Naive thymus-derived CD8-positive, alpha-beta T cell (primary cell): ENCODE measurements around the gene CCR2. TPM values are rescaled to one million over a fixed set of nuclear protein-coding genes. Genes with fewer than 3 reads are reported as not detected.

Experiments used
- polyA plus RNA-seq, 3 donors: library from polyadenylated mRNA; unstranded; fragments of 300-500 nt; fragmentation: Illumina TruSeq; gene quantifications; one replicate each; pipeline ENCODE4 v1.2.3, GENCODE V29; 2021
- total RNA-seq, 8 experiments: library from RNA in 2 of 8; stranded (reverse) in 2 of 8; gene quantifications; one replicate each; pipeline ENCODE4 v1.2.3 and lab custom pipeline; 2021 to 2026

Gene CCR2
- total and polyA plus RNA-seq, 5 experiments from 2014 or later = 0.16 to 0.56 (median 0.42) TPM; not detected in 2

Other genes starting within 250 kb of the CCR2 start
- gene CCR1, start 145.8 kb upstream of the CCR2 start, total RNA-seq = under 1 TPM; 0.55 to 0.94 TPM
- 1 to 10 TPM in 1 of 3 donors, under 1 TPM in 1, not detected in 1; 0.11 to 2.0 TPM for gene CCR1, start 145.8 kb upstream of the CCR2 start, polyA plus RNA-seq
- not detected for gene CCR3, start 111.7 kb upstream of the CCR2 start, total RNA-seq
- not detected for gene CCR3, start 111.7 kb upstream of the CCR2 start, polyA plus RNA-seq
- under 1 TPM; 0.23 to 0.47 TPM for gene CCR5, start 16.8 kb downstream of the CCR2 start, total RNA-seq
- 1 to 10 TPM in 1 of 3 donors, under 1 TPM in 1, not detected in 1; 0.27 to 4.5 TPM for gene CCR5, start 16.8 kb downstream of the CCR2 start, polyA plus RNA-seq
- gene CCRL2, start 53.1 kb downstream of the CCR2 start, total RNA-seq = 1 to 10 TPM; 1.5 to 2.8 TPM
- gene CCRL2, start 53.1 kb downstream of the CCR2 start, polyA plus RNA-seq = 1 to 10 TPM in 2 of 3 donors, not detected in 1; 1.1 to 1.2 TPM
- not detected for gene LTF, start 110.8 kb downstream of the CCR2 start, total RNA-seq
- gene LTF, start 110.8 kb downstream of the CCR2 start, polyA plus RNA-seq = not detected
- not detected for gene RTP3, start 143.9 kb downstream of the CCR2 start, total RNA-seq
- gene RTP3, start 143.9 kb downstream of the CCR2 start, polyA plus RNA-seq = not detected
- gene LRRC2, start 212.2 kb downstream of the CCR2 start, total RNA-seq = under 1 TPM; 0.26 to 0.33 TPM
- not detected for gene LRRC2, start 212.2 kb downstream of the CCR2 start, polyA plus RNA-seq